ENCODE data around the gene NRP2. TPM values are rescaled to one million over a fixed set of nuclear protein-coding genes. Genes with fewer than 3 reads are reported as not detected.

Gene NRP2
- total RNA-seq, 4 donors from 2014 or later: 41.1 to 119 (median 52.4) TPM

DNA sequence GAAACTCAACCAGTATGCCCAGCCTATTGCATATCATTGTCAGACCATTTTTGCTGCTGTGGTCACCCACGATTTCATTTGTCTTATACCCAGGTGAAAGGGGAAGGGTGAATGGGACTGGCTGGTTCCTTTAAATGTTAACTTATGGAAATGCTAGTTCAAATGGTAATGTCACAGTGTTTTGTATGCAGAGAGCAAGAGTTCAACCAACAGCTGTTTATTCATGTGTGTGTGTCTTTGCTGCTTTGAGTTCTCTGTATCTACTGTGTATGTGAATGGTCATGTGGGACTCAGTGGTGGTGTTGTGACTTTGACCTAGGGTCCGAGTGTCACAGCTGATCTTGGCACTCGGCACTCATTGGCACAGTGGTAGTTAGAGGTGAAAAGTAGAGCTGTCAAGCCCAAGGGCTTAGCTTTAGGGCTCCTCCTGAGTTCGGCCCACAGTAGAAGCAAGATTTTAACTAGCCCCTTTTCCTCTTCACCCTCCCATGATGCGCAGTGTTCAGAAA, 114.6 kb downstream of the NRP2 start:
- TF ChIP-seq, protein P1, sequence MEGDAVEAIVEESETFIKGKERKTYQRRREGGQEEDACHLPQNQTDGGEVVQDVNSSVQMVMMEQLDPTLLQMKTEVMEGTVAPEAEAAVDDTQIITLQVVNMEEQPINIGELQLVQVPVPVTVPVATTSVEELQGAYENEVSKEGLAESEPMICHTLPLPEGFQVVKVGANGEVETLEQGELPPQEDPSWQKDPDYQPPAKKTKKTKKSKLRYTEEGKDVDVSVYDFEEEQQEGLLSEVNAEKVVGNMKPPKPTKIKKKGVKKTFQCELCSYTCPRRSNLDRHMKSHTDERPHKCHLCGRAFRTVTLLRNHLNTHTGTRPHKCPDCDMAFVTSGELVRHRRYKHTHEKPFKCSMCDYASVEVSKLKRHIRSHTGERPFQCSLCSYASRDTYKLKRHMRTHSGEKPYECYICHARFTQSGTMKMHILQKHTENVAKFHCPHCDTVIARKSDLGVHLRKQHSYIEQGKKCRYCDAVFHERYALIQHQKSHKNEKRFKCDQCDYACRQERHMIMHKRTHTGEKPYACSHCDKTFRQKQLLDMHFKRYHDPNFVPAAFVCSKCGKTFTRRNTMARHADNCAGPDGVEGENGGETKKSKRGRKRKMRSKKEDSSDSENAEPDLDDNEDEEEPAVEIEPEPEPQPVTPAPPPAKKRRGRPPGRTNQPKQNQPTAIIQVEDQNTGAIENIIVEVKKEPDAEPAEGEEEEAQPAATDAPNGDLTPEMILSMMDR (IDR thresholded peaks at IDR 0.05): no peak
- DNase-seq (ENCODE audit: low spot score) (no peak), ATAC-seq (ENCODE audit: low FRiP score) (no peak)

- ATAC-seq (ENCODE audit: low FRiP score) (no peak), DNase-seq (ENCODE audit: low spot score) (no peak)
- TF ChIP-seq, protein P1 (IDR thresholded peaks at IDR 0.05): no peak
Observed at GRCh38 chr2:205797866-205798265, 115.6 kb downstream of the NRP2 start.

GRCh38 chr2:205800224-205800623, 117.9 kb downstream of the NRP2 start:
- TF ChIP-seq, protein P1 (IDR thresholded peaks at IDR 0.05): no peak
- DNase-seq (ENCODE audit: low spot score) (no peak), ATAC-seq (ENCODE audit: low FRiP score) (no peak)

GRCh38 chr2:205800773-205801172, 118.5 kb downstream of the NRP2 start:
- DNase-seq (ENCODE audit: low spot score): no peak
- no peak for ATAC-seq (ENCODE audit: low FRiP score)
- TF ChIP-seq, protein P1 (IDR thresholded peaks at IDR 0.05): no peak

GRCh38 chr2:205802065-205802464, 119.8 kb downstream of the NRP2 start:
- DNase-seq (ENCODE audit: low spot score) (no peak), ATAC-seq (ENCODE audit: low FRiP score) (no peak)
- TF ChIP-seq, protein P1 (IDR thresholded peaks at IDR 0.05): no peak

DNA sequence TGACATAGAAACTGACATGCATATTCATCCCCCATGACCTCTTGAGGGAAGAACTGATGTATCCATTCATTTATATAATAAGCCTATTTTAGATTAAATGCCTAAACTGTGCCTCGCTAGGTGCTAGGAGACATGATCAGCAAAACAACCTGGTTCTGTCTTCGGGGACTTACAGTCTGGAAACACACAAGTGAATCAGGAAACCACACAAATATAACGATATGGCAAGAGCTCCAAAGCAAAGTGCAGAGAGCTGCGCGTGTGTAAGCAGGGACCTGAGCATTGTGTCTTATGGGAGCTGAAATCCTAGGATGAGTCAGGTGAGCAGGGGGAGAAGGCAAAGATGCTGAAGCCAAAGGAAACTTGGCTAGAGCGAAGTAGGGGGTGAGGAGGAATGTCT, 120.6 kb downstream of the NRP2 start:
- ATAC-seq (ENCODE audit: low FRiP score) (no peak), DNase-seq (ENCODE audit: low spot score) (no peak)
- TF ChIP-seq, protein P1 (IDR thresholded peaks at IDR 0.05): no peak

DNA sequence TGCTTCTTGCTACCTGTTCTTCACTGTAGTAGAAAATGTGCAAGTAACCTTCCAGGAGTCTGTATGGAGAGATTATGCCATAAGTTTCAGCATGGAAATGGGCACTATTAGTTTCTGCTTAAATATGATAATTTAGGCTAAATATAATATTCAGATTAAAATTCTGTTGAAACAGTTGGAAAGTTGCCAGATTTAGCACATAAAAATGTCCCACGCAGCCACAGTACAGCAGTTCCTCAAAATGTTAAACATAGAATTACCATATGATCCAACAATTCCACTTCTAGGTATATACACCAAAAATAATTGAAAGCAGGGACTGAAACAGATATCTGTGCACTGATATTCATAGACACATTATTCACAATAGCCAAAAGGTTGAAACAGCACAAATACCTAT, 121.2 kb downstream of the NRP2 start:
- no peak for DNase-seq (ENCODE audit: low spot score)
- ATAC-seq (ENCODE audit: low FRiP score): no peak
- TF ChIP-seq, protein P1 (IDR thresholded peaks at IDR 0.05): no peak

Data from omental fat pad (tissue), 4 donors.